ENCODE measurements around the gene SLC28A1.
"Not testable (repeated sequence)": the region's sequence is repeated elsewhere in the genome, so short reads cannot be mapped to it uniquely, and the experiment has no call there.

Gene SLC28A1

DNA sequence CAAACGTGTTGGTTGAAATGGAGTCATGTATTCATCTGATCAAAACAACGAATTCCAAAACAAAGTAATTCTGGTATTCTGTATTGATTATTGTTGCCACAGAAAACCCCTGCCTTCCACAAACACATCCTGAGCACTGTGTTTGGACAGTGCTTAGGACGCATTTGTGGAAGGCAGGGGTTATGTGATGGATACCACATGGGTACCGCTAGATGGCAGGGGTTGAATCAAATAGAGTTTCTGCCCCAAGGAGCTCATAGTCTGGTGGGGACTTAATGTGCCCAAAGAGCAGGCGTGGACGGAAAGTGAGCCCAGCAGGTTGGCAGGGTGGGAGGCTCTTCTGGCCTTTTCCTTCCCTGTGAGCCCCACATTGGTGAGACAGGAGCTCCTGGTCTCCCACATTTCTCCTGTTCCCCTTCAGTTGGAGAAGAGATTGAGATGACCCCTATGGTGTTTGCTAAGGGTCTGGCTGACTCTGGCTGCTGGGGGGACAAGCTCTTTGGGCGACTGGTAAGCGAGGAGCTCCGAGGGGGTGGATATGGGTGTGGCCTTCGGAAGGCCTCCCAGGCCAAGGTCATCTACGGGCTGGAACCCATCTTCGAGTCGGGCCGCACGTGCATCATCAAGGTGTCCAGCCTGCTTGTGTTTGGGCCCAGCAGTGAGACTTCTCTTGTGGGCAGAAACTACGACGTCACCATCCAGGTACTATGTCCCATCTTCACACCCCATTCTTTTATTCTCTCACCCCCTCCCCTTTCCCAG is 22.1 kb upstream of the SLC28A1 start:
- no peak for DNase-seq

DNA sequence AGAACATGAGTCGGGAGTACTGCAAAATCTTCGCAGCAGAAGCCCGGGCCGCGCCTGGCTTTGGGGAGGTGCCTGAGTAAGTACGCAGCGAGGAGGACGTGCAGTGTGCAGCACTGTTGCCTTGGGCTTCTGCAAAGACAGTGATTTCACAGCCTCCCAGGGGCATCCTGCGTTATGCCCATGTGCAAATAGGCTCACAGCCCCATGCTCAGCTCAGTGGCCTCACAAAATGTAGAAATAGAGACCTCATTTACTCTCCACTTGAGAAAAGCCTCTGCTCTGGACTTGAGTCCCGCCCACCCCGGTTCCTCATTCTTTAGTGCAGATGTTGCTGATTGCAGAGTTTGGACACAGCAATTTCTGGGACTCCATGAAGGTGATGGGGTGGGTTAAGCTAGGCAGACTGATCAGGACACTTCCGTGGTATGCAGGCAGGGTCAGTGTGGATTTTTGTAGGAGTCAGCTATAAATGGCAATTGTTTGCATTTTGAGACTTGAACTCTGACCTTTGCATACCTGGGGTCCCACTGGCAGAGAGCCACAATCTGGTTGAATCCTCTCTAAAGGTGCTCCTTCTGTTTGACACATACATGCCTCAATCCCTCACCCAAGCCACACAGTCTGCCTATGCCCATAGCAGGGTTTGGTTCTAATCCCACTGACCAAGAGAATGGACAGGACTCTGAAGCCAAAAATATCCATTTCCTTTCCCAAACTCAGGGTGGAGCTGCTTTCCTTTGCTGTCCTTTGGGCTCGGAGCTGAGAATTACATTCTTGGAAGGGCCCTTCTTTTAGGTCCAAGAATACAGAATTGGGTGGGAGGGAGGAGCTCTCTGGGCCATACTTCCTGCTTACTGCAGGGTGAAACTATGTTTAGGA is 20.7 kb upstream of the SLC28A1 start:
- DNase-seq, result peak; percentile 13

DNA sequence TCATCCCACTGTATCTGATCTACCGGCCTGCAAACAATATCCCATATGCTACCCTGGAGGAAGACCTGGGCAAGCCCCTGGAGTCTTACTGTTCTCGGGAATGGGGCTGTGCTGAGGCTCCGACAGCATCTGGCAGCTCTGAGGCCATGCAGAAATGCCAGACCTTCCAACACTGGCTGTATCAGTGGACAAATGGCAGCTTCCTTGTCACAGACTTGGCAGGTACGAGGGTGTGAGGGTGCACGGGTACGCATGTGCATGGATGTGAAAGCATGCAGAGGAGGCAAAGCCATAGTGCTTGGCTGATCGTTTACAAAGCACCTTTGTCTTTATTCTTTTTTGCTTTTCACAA is 20.0 kb upstream of the SLC28A1 start:
- DNase-seq, result no peak

DNA sequence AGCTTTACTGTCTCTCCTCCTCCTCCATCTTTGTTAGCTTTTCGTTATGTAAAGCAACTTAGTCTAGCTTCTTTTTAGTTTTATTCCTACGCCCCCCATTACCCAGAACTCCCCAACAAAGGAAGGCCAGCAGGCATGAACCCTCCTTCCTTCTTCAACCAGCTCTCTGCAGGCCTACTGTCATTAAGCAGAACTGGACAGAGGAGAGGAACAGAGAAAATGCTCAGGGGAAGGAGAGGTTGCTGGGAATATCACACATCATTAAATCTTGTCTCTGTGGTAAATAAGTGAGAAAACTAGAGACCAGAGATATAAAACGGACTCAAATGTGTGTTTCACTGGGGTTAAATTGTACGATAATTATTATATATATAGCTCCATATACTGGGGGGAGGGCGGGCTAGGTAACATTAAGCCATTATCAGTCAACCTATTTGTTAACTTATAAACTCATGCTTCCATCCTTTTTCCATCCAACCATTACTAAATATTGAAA is 19.3 kb upstream of the SLC28A1 start:
- DNase-seq, result no peak

- DNase-seq, result no peak
Observed at GRCh38 chr15:84868037-84868880, 16.2 kb upstream of the SLC28A1 start.

DNA sequence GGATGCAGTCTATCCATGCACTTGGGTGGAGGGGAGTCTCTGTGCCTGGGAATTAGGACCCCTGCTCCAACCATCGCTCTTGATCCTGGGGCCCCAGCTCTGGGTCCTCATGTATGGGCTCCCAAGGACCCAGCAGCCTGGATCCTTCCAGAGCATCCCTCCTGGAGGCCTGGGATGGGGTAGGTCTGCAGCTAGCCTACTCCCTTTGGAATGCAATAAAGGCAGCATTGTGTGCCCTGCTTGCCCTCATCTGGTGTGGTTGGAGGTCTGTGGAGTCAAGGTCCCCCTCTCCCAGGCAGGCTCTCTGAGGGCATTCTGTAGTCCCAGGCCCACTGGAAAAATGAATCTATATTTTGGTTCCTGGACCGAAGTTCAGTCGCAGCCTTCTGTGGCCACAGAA is 15.0 kb upstream of the SLC28A1 start:
- no peak for DNase-seq

GRCh38 chr15:84871428-84871985 is 13.0 kb upstream of the SLC28A1 start:
- DNase-seq, result no peak

GRCh38 chr15:84872009-84872910 is 12.2 kb upstream of the SLC28A1 start:
- no peak for DNase-seq

- no peak for DNase-seq
Observed at GRCh38 chr15:84873997-84874396, 10.5 kb upstream of the SLC28A1 start.

GRCh38 chr15:84874981-84875699 is 9.3 kb upstream of the SLC28A1 start:
- DNase-seq, result no peak

- DNase-seq, result no peak
Observed at GRCh38 chr15:84876269-84876668, 8.2 kb upstream of the SLC28A1 start.

DNA sequence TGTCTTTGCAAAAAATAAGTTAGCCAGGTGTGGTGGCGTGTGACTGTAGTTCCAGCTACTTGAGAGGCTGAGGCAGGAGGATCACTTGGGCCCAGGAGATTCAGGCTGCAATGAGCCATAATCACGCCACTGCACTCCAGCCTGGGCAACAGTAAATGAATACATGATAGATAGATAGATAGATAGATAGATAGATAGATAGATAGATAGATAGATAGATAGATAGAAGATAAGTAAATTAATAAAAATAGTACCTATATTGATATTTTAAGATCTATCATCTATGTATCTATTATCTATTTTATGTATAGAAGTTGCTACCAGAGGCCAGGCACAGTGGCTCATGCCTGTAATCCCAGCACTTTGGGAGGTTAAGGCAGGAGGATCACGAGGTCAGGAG is 6.8 kb upstream of the SLC28A1 start:
- not testable (repeated sequence) for DNase-seq

GRCh38 chr15:84878504-84878903 is 6.0 kb upstream of the SLC28A1 start:
- peak; percentile 52 for DNase-seq

GRCh38 chr15:84879088-84879780 is 5.2 kb upstream of the SLC28A1 start:
- DNase-seq, result no peak

DNA sequence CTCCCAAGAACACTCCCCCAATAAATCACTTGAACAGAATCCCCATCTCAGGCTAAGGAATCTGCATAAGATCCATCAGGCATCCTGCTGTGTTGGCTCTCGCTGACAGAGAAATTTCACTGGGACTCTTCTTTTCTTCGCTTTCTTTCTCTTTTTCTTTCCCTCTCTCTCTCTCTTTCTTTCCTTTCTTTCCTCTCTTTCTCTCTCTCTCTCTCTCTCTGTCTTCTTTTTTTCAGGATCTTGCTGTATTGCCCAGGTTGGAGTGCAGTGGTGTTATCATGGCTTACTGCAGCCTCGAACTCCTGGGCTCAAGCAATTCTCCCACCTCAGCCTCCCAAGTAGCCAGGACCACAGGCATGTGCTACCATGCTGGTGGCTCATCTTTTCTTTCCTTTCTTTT is 4.5 kb upstream of the SLC28A1 start:
- DNase-seq, result no peak

- no peak for DNase-seq
Observed at GRCh38 chr15:84880822-84881519, 3.5 kb upstream of the SLC28A1 start.

GRCh38 chr15:84881520-84881830 is 3.0 kb upstream of the SLC28A1 start:
- DNase-seq, result no peak

DNA sequence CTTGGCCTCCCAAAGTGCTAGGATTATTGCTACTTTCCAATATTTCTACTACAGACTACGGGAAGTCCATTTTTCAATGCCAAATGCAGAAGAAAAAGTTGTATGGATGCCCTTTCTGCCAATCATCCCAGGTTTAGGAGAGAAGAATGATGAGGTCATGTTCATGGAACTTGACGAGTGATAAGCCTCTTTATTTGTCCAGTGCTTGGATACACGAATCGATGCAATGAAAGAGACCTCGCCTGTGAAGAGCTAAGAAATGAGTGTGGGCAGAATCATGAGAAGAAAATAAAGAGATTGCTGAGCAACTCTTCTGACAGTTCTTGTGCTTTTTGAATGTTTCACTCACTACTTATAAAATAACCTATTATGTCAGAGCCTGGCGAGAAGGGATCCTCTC is 996 bp upstream of the SLC28A1 start:
- peak; percentile 20 for DNase-seq

DNA sequence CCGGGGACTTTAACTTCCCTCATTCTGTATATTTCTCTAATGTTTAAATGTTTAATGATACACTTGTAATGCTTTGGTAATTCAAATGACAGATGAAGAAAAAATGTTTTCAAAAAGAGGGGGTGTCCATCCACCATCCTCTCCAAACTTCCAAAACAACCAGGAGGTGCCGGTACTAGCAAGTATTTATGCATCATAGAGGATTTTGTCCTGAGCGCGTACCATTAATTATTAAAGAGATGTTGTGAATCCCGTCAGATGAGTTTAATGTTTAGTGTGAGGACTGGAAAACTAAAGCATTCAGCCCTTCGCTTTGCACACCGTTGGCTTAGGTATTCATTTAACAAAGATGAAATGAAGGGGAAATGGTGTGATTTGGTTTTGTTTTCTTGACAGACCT is 1.3 kb downstream of the SLC28A1 start:
- DNase-seq, result no peak
